Cardiac fibroblast (primary cell): Measurements from ENCODE around the gene HOXB4.

ENCODE experiments used
- DNase-seq, 2 donors: peaks; one replicate each; pipeline versions ENCODE4 v3.0.0 to v3.0.0-alpha.2; 2010; ENCODE audit warnings: low read depth in 2 of 2
- H3K4me3 ChIP-seq, 2 donors: replicated peaks in 1 of 2; 1 replicate in 1 of 2; 2 replicates in 1 of 2; pipeline ENCODE4 v1.5.1; 2011; ENCODE audit warnings: low read depth in 2 of 2, low read length in 2 of 2, mild to moderate bottlenecking in 2 of 2, moderate library complexity in 1 of 2
- CTCF ChIP-seq: IDR thresholded peaks from one replicate; pipeline ENCODE4 v1.5.1; 2011; ENCODE audit warnings: low read depth, mild to moderate bottlenecking, low read length, inconsistent platforms

HOXB4 gene

GRCh38 chr17:48532261-48532660 is 45.9 kb downstream of the HOXB4 start:
- TF ChIP-seq CTCF = no peak
- H3K4me3 ChIP-seq = no peak overlapping the region
- no peak for DNase-seq

GRCh38 chr17:48530887-48531272 is 47.3 kb downstream of the HOXB4 start, which contains the start of gene HOXB1:
Gene HOXB1, minus strand, starts transcription at chr17:48531011. Its CDS starts 107 bp downstream, at chr17:48530904.
- no peak for DNase-seq
- TF ChIP-seq CTCF = no peak
- no peak within 1 kb of the TSS for H3K4me3 ChIP-seq

- no peak overlapping the region for H3K4me3 ChIP-seq
- DNase-seq = no peak
- no peak for TF ChIP-seq CTCF
These were observed 47.8 kb downstream of the HOXB4 start for GRCh38 chr17:48530208-48530886.

- no peak for TF ChIP-seq CTCF
- no peak overlapping the region for H3K4me3 ChIP-seq
- no peak for DNase-seq
These were observed 48.5 kb downstream of the HOXB4 start for GRCh38 chr17:48529683-48530009.

- H3K4me3 ChIP-seq = no peak overlapping the region
- TF ChIP-seq CTCF = no peak
- DNase-seq = no peak
These were observed 49.0 kb downstream of the HOXB4 start for GRCh38 chr17:48528936-48529682.

- no peak for TF ChIP-seq CTCF
These were observed 49.8 kb downstream of the HOXB4 start for GRCh38 chr17:48528153-48528935.

More at GRCh38 chr17:48528153-48528935, 49.8 kb downstream of the HOXB4 start:
- H3K4me3 ChIP-seq = no peak overlapping the region
- DNase-seq = no peak
